Upper lobe of right lung (tissue), 1 donor: ENCODE measurements around the gene KDELR3. TPM values are rescaled to one million over a fixed set of nuclear protein-coding genes. Genes with fewer than 3 reads are reported as not detected.

ENCODE experiments used
- ATAC-seq: fragments of 200-7000 bp; cut with Tn5 transposase; one replicate; pipeline ENCODE4 v1.9.1; 2020; ENCODE audit warnings: mild to moderate bottlenecking, moderate library complexity
- DNase-seq: peaks from one replicate; pipeline ENCODE4 v3.0.0-alpha.2; 2020
- H3K27ac ChIP-seq: fragments of 200-600 bp; one replicate; pipeline ENCODE4 v1.8.0; 2022
- H3K27me3 ChIP-seq: fragments of 200-600 bp; one replicate; pipeline ENCODE4 v1.8.0; 2022; ENCODE audit warnings: mild to moderate bottlenecking
- H3K36me3 ChIP-seq: fragments of 200-600 bp; one replicate; pipeline ENCODE4 v1.8.0; 2022
- H3K4me1 ChIP-seq: fragments of 200-600 bp; one replicate; pipeline ENCODE4 v1.8.0; 2022
- H3K4me3 ChIP-seq: fragments of 200-600 bp; one replicate; pipeline ENCODE4 v1.8.0; 2022; ENCODE audit warnings: mild to moderate bottlenecking
- H3K9me3 ChIP-seq: fragments of 200-600 bp; one replicate; pipeline ENCODE4 v1.8.0; 2022
- CTCF ChIP-seq: fragments of 200-600 bp; IDR thresholded peaks from one replicate; pipeline ENCODE4 v1.8.0; 2022; ENCODE audit warnings: antibody characterized with exemption
- intact Hi-C: fragments of 100-400 bp; cut with DNase I; formaldehyde crosslinking; loops from one replicate; pipeline ENCODE4 v1.11.0; 2022
- total RNA-seq: library from RNA; stranded (reverse); fragmentation: NEBNext Ultra II Directional; extraction: Animal tissue kit (Norgen Biotek cat#: 25700); gene quantifications from one replicate; pipeline ENCODE4 v1.2.1, GENCODE V29; 2021
- donor health status: DM: no; HTN: yes; CAD: no; lungs with severe emphysema.

Gene KDELR3
- total RNA-seq, 1 donor from 2014 or later, result 5.9 TPM

GRCh38 chr22:38433871-38434270 lies 34.0 kb upstream of the KDELR3 start:
- intact Hi-C loops, result no loop called here
- no peak for ATAC-seq

GRCh38 chr22:38435010-38435409 lies 32.9 kb upstream of the KDELR3 start:
- Histone ChIP-seq H3K27ac (no peak overlapping the region), H3K9me3 (no peaks in the 10 kb centered on the region), H3K36me3 (no peaks in the 10 kb centered on the region), H3K4me1 (no peaks in the 10 kb centered on the region), H3K27me3 (no peaks in the 10 kb centered on the region), H3K4me3 (no peak overlapping the region)
- intact Hi-C loops, result no loop called here
- ATAC-seq (no peak), DNase-seq (no peak)
- TF ChIP-seq CTCF, result no peak

More at GRCh38 chr22:38433871-38434270, 34.0 kb upstream of the KDELR3 start:
- H3K9me3 ChIP-seq, result no peaks in the 10 kb centered on the region
- no peak overlapping the region for H3K27ac ChIP-seq
- H3K27me3 ChIP-seq, result no peaks in the 10 kb centered on the region
- no peaks in the 10 kb centered on the region for H3K36me3 ChIP-seq
- DNase-seq, result no peak
- TF ChIP-seq CTCF, result no peak
- no peak overlapping the region for H3K4me3 ChIP-seq
- H3K4me1 ChIP-seq, result no peaks in the 10 kb centered on the region

GRCh38 chr22:38435965-38436364 lies 31.9 kb upstream of the KDELR3 start:
- Histone ChIP-seq H3K27me3 (no peaks in the 10 kb centered on the region), H3K4me3 (no peak overlapping the region), H3K9me3 (no peaks in the 10 kb centered on the region), H3K4me1 (no peaks in the 10 kb centered on the region), H3K36me3 (no peaks in the 10 kb centered on the region), H3K27ac (no peak overlapping the region)
- DNase-seq, result no peak
- no peak for ATAC-seq
- TF ChIP-seq CTCF, result no peak
- intact Hi-C loops, result no loop called here

- no peak for ATAC-seq
- no peaks in the 10 kb centered on the region for H3K27me3 ChIP-seq
- no peaks in the 10 kb centered on the region for H3K36me3 ChIP-seq
- TF ChIP-seq CTCF, result no peak
- no peaks in the 10 kb centered on the region for H3K4me1 ChIP-seq
- no peak for DNase-seq
- intact Hi-C loops, result no loop called here
- H3K4me3 ChIP-seq, result no peak overlapping the region
- H3K9me3 ChIP-seq, result no peaks in the 10 kb centered on the region
- H3K27ac ChIP-seq, result no peak overlapping the region
Measured at GRCh38 chr22:38436629-38437395, 31.1 kb upstream of the KDELR3 start.

- Histone ChIP-seq H3K36me3 (no peaks in the 10 kb centered on the region), H3K27ac (no peak overlapping the region), H3K27me3 (no peaks in the 10 kb centered on the region), H3K4me3 (no peak overlapping the region), H3K4me1 (no peaks in the 10 kb centered on the region), H3K9me3 (no peaks in the 10 kb centered on the region)
- DNase-seq, result no peak
- ATAC-seq, result no peak
- no peak for TF ChIP-seq CTCF
- intact Hi-C loops, result no loop called here
Measured at GRCh38 chr22:38437416-38437815, 30.5 kb upstream of the KDELR3 start.
